Measurements from ENCODE around the gene RIN3.

The RIN3 gene

GRCh38 chr14:92734618-92735017 is 221.0 kb downstream of the RIN3 start:
- H3K4me3 ChIP-seq (ENCODE audit: low read depth, low read length): no peak overlapping the region
- DNase-seq (ENCODE audit: low read depth): no peak
- no peak for TF ChIP-seq CTCF (IDR thresholded peaks at IDR 0.05; ENCODE audit: low read depth, low read length, missing control alignments)

GRCh38 chr14:92735344-92735743 is 221.8 kb downstream of the RIN3 start:
- no peak for DNase-seq (ENCODE audit: low read depth)
- TF ChIP-seq CTCF (IDR thresholded peaks at IDR 0.05; ENCODE audit: low read depth, low read length, missing control alignments): no peak
- H3K4me3 ChIP-seq (ENCODE audit: low read depth, low read length): no peak overlapping the region

GRCh38 chr14:92737206-92737605 is 223.6 kb downstream of the RIN3 start:
- H3K4me3 ChIP-seq (ENCODE audit: low read depth, low read length): no peak overlapping the region
- TF ChIP-seq CTCF (IDR thresholded peaks at IDR 0.05; ENCODE audit: low read depth, low read length, missing control alignments): no peak
- no peak for DNase-seq (ENCODE audit: low read depth)

- no peak overlapping the region for H3K4me3 ChIP-seq (ENCODE audit: low read depth, low read length)
- no peak for TF ChIP-seq CTCF (IDR thresholded peaks at IDR 0.05; ENCODE audit: low read depth, low read length, missing control alignments)
- no peak for DNase-seq (ENCODE audit: low read depth)
Observed at GRCh38 chr14:92737619-92738188, 224.1 kb downstream of the RIN3 start.
